ENCODE measurements around the gene DLD.
"Not testable (repeated sequence)": the region's sequence is repeated elsewhere in the genome, so short reads cannot be mapped to it uniquely, and the experiment has no call there.

Gene DLD

GRCh38 chr7:107917763-107918651, 27.0 kb downstream of the DLD start:
- DNase-seq: no peak

- DNase-seq: no peak
These were observed 28.0 kb downstream of the DLD start for GRCh38 chr7:107918948-107919347.

GRCh38 chr7:107920048-107920772, 29.2 kb downstream of the DLD start:
- DNase-seq: no peak

GRCh38 chr7:107921826-107922225, 30.8 kb downstream of the DLD start:
- not testable (repeated sequence) for DNase-seq

- DNase-seq: no peak
These were observed 31.9 kb downstream of the DLD start for GRCh38 chr7:107922886-107923285.

- DNase-seq: no peak
These were observed 34.0 kb downstream of the DLD start for GRCh38 chr7:107924841-107925504.

GRCh38 chr7:107926481-107926880, 35.5 kb downstream of the DLD start:
- no peak for DNase-seq

- no peak for DNase-seq
These were observed 40.9 kb downstream of the DLD start for GRCh38 chr7:107931740-107932515.

GRCh38 chr7:107932805-107933204, 41.8 kb downstream of the DLD start:
- no peak for DNase-seq

- DNase-seq: no peak
These were observed 42.5 kb downstream of the DLD start for GRCh38 chr7:107933386-107934013.

GRCh38 chr7:107934991-107935770, 44.2 kb downstream of the DLD start:
- no peak for DNase-seq

- no peak for DNase-seq
These were observed 45.3 kb downstream of the DLD start for GRCh38 chr7:107936312-107936711.

GRCh38 chr7:107937531-107937930, 46.5 kb downstream of the DLD start:
- DNase-seq: no peak

- no peak for DNase-seq
These were observed 47.7 kb downstream of the DLD start for GRCh38 chr7:107938456-107939250.

GRCh38 chr7:107939573-107940489, 48.8 kb downstream of the DLD start:
- no peak for DNase-seq

- DNase-seq: no peak
These were observed 50.0 kb downstream of the DLD start for GRCh38 chr7:107940951-107941350.

- no peak for DNase-seq
These were observed 52.0 kb downstream of the DLD start for GRCh38 chr7:107943018-107943417.

GRCh38 chr7:107944411-107945169, 53.6 kb downstream of the DLD start:
- DNase-seq: no peak

- no peak for DNase-seq
These were observed 54.3 kb downstream of the DLD start for GRCh38 chr7:107945332-107945731.

All from activated CD4-positive, alpha-beta T cell treated with anti-CD3 and anti-CD28 coated beads, Interleukin-2, amount 50 U/mL, for 48 hours (primary cell).